ENCODE measurements around the gene FAM181B. TPM values are rescaled to one million over a fixed set of nuclear protein-coding genes. Genes with fewer than 3 reads are reported as not detected.

The FAM181B gene
- total RNA-seq, result 10 to 100 TPM in 1 of 8 experiments, 1 to 10 TPM in 4, under 1 TPM in 2, not detected in 1; 0.05 to 15.1 (median 2.8) TPM

- in situ Hi-C loops (cut with MboI; ENCODE audit: low pct_unique_long_range_greater_than_20kb in 2 of 9, low sequenced_read_pairs in 9 of 9, unreplicated experiment in 9 of 9), result loop anchor here in 1 of 9 experiments (25.0 kb wide), 1 partner anchor 1079 kb away; no protein-coding TSS in a partner anchor
- 0% methylated on average over 1 to 2 of the region's 67 CpGs; no CpG with 5 or more reads in 8 of the 10 experiments for WGBS, 10 experiments
- peak within 1 kb of the TSS in 1 of 2 donors; percentile 52 for H3K27ac ChIP-seq
- peak within 1 kb of the TSS; percentile 46 to 69 (median 49) for H3K4me3 ChIP-seq
- peaks cover 6 to 11% of the 10 kb centered on the region in 2 donors for H3K4me1 ChIP-seq (replicated peaks in 1 of 2)
- ATAC-seq (replicated peaks in 6 of 8), result peak; percentile 50 to 95 (median 90)
Observed at GRCh38 chr11:82733444-82734119, at the start of gene FAM181B. Gene FAM181B (minus strand): TSS chr11:82733864. CDS start chr11:82733729, 135 bp downstream.

- no peak for ATAC-seq (replicated peaks in 6 of 8)
- Histone ChIP-seq H3K27ac (no peak overlapping the region), H3K4me3 (no peak overlapping the region), H3K4me1 (replicated peaks in 1 of 2) (peaks cover 0 to 6% of the 10 kb centered on the region in 2 donors)
- 0 to 100% (median 80%) methylated on average over 1 of the region's 1 CpG; no CpG with 5 or more reads in 3 of the 10 experiments for WGBS, 10 experiments
- in situ Hi-C loops (cut with MboI; ENCODE audit: low pct_unique_long_range_greater_than_20kb in 2 of 9, low sequenced_read_pairs in 9 of 9, unreplicated experiment in 9 of 9), result no loop called here
Observed at GRCh38 chr11:82782825-82783374, 49.2 kb upstream of the FAM181B start.

- Histone ChIP-seq H3K4me1 (replicated peaks in 1 of 2) (no peaks in the 10 kb centered on the region), H3K4me3 (no peak overlapping the region), H3K27ac (no peak overlapping the region)
- 17 to 100% (median 85%) methylated on average over 1 of the region's 1 CpG; no CpG with 5 or more reads in 3 of the 10 experiments for WGBS, 10 experiments
- no peak for ATAC-seq (replicated peaks in 6 of 8)
- in situ Hi-C loops (cut with MboI; ENCODE audit: low pct_unique_long_range_greater_than_20kb in 2 of 9, low sequenced_read_pairs in 9 of 9, unreplicated experiment in 9 of 9), result no loop called here
Observed at GRCh38 chr11:82778776-82779175, 45.1 kb upstream of the FAM181B start.

- WGBS, 10 experiments, result 20 to 100% (median 100%) methylated on average over 1 of the region's 2 CpGs; no CpG with 5 or more reads in 6 of the 10 experiments
- Histone ChIP-seq H3K27ac (no peak overlapping the region), H3K4me1 (replicated peaks in 1 of 2) (no peaks in the 10 kb centered on the region), H3K4me3 (no peak overlapping the region)
- no peak for ATAC-seq (replicated peaks in 6 of 8)
- in situ Hi-C loops (cut with MboI; ENCODE audit: low pct_unique_long_range_greater_than_20kb in 2 of 9, low sequenced_read_pairs in 9 of 9, unreplicated experiment in 9 of 9), result no loop called here
Observed at GRCh38 chr11:82776377-82776776, 42.7 kb upstream of the FAM181B start.

- peak in 3 of 8 experiments; percentile 94 to 96 (median 95) for ATAC-seq (replicated peaks in 6 of 8)
- WGBS, 10 experiments, result 0 to 78% (median 50%) methylated on average over 1 to 2 of the region's 3 CpGs; no CpG with 5 or more reads in 5 of the 10 experiments
- in situ Hi-C loops (cut with MboI; ENCODE audit: low pct_unique_long_range_greater_than_20kb in 2 of 9, low sequenced_read_pairs in 9 of 9, unreplicated experiment in 9 of 9), result no loop called here
- Histone ChIP-seq H3K4me1 (replicated peaks in 1 of 2) (no peaks in the 10 kb centered on the region), H3K4me3 (no peak overlapping the region), H3K27ac (no peak overlapping the region)
Observed at GRCh38 chr11:82775736-82776346, 42.2 kb upstream of the FAM181B start.

- in situ Hi-C loops (cut with MboI; ENCODE audit: low pct_unique_long_range_greater_than_20kb in 2 of 9, low sequenced_read_pairs in 9 of 9, unreplicated experiment in 9 of 9), result no loop called here
- Histone ChIP-seq H3K27ac (no peak overlapping the region), H3K4me1 (replicated peaks in 1 of 2) (no peaks in the 10 kb centered on the region), H3K4me3 (no peak overlapping the region)
- 0 to 86% (median 61%) methylated on average over 1 of the region's 1 CpG for WGBS, 10 experiments
- ATAC-seq (replicated peaks in 6 of 8), result no peak
Observed at GRCh38 chr11:82775218-82775617, 41.6 kb upstream of the FAM181B start.

- in situ Hi-C loops (cut with MboI; ENCODE audit: low pct_unique_long_range_greater_than_20kb in 2 of 9, low sequenced_read_pairs in 9 of 9, unreplicated experiment in 9 of 9), result no loop called here
- ATAC-seq (replicated peaks in 6 of 8), result no peak
- WGBS, 10 experiments, result 41 to 97% (median 89%) methylated on average over 4 of the region's 4 CpGs; no CpG with 5 or more reads in 1 of the 10 experiments
- Histone ChIP-seq H3K27ac (no peak overlapping the region), H3K4me3 (no peak overlapping the region), H3K4me1 (replicated peaks in 1 of 2) (no peaks in the 10 kb centered on the region)
Observed at GRCh38 chr11:82771781-82772180, 38.1 kb upstream of the FAM181B start.

- ATAC-seq (replicated peaks in 6 of 8), result peak in 2 of 8 experiments; percentile 22 to 43
- Histone ChIP-seq H3K4me1 (replicated peaks in 1 of 2) (no peaks in the 10 kb centered on the region), H3K27ac (no peak overlapping the region), H3K4me3 (no peak overlapping the region)
- in situ Hi-C loops (cut with MboI; ENCODE audit: low pct_unique_long_range_greater_than_20kb in 2 of 9, low sequenced_read_pairs in 9 of 9, unreplicated experiment in 9 of 9), result no loop called here
- 0 to 88% (median 20%) methylated on average over 1 of the region's 1 CpG; no CpG with 5 or more reads in 3 of the 10 experiments for WGBS, 10 experiments
Observed at GRCh38 chr11:82767123-82767522, 33.5 kb upstream of the FAM181B start.

- ATAC-seq (replicated peaks in 6 of 8), result no peak
- in situ Hi-C loops (cut with MboI; ENCODE audit: low pct_unique_long_range_greater_than_20kb in 2 of 9, low sequenced_read_pairs in 9 of 9, unreplicated experiment in 9 of 9), result no loop called here
- no peak overlapping the region for H3K4me3 ChIP-seq
- WGBS, 10 experiments, result 13 to 83% (median 69%) methylated on average over 1 to 9 of the region's 11 CpGs
- H3K27ac ChIP-seq, result no peak overlapping the region
- H3K4me1 ChIP-seq (replicated peaks in 1 of 2), result no peaks in the 10 kb centered on the region
Observed at GRCh38 chr11:82765466-82766034, 31.9 kb upstream of the FAM181B start.

GRCh38 chr11:82763167-82763566 lies 29.5 kb upstream of the FAM181B start:
- in situ Hi-C loops (cut with MboI; ENCODE audit: low pct_unique_long_range_greater_than_20kb in 2 of 9, low sequenced_read_pairs in 9 of 9, unreplicated experiment in 9 of 9), result no loop called here
- 14 to 100% (median 57%) methylated on average over 1 of the region's 1 CpG; no CpG with 5 or more reads in 1 of the 10 experiments for WGBS, 10 experiments
- Histone ChIP-seq H3K4me1 (replicated peaks in 1 of 2) (peaks cover 7% of the 10 kb centered on the region in 2 donors), H3K4me3 (no peak overlapping the region), H3K27ac (no peak overlapping the region)
- no peak for ATAC-seq (replicated peaks in 6 of 8)

- in situ Hi-C loops (cut with MboI; ENCODE audit: low pct_unique_long_range_greater_than_20kb in 2 of 9, low sequenced_read_pairs in 9 of 9, unreplicated experiment in 9 of 9), result no loop called here
Observed at GRCh38 chr11:82759649-82760048, 26.0 kb upstream of the FAM181B start.

GRCh38 chr11:82757660-82758357 lies 24.1 kb upstream of the FAM181B start:
- WGBS, 10 experiments, result 0 to 70% (median 33%) methylated on average over 1 to 3 of the region's 3 CpGs
- ATAC-seq (replicated peaks in 6 of 8), result peak in 3 of 8 experiments; percentile 15 to 40 (median 38)
- H3K4me3 ChIP-seq, result no peak overlapping the region
- H3K27ac ChIP-seq, result peak overlapping the region in 1 of 2 donors; percentile 21
- H3K4me1 ChIP-seq (replicated peaks in 1 of 2), result peaks cover 20 to 21% of the 10 kb centered on the region in 2 donors
- in situ Hi-C loops (cut with MboI; ENCODE audit: low pct_unique_long_range_greater_than_20kb in 2 of 9, low sequenced_read_pairs in 9 of 9, unreplicated experiment in 9 of 9), result no loop called here

More at GRCh38 chr11:82759649-82760048, 26.0 kb upstream of the FAM181B start:
- Histone ChIP-seq H3K27ac (no peak overlapping the region), H3K4me1 (replicated peaks in 1 of 2) (peaks cover 20 to 21% of the 10 kb centered on the region in 2 donors), H3K4me3 (no peak overlapping the region)
- ATAC-seq (replicated peaks in 6 of 8), result no peak
- 14 to 100% (median 89%) methylated on average over 1 to 3 of the region's 3 CpGs for WGBS, 10 experiments
